Activated naive CD8-positive, alpha-beta T cell (primary cell): Measurements from ENCODE around the gene CD34.
A peak's percentile ranks its signal among the peaks of the same experiment; 100 is the strongest.

Experiments used
- H3K27ac Mint-ChIP-seq: one replicate; pipeline ENCODE4 v1.8.0; 2021; ENCODE audit warnings: mixed read lengths
- H3K27me3 Mint-ChIP-seq: one replicate; pipeline ENCODE4 v1.8.0; 2021; ENCODE audit warnings: mixed read lengths
- H3K36me3 Mint-ChIP-seq: one replicate; pipeline ENCODE4 v1.8.0; 2021; ENCODE audit warnings: mixed read lengths
- H3K4me1 Mint-ChIP-seq: one replicate; pipeline ENCODE4 v1.8.0; 2021; ENCODE audit warnings: low read depth, mixed read lengths
- H3K4me3 Mint-ChIP-seq: one replicate; pipeline ENCODE4 v1.8.0; 2021; ENCODE audit warnings: mild to moderate bottlenecking, mixed read lengths
- H3K9me3 Mint-ChIP-seq: one replicate; pipeline ENCODE4 v1.8.0; 2021; ENCODE audit warnings: low read depth, mixed read lengths

Gene CD34

DNA sequence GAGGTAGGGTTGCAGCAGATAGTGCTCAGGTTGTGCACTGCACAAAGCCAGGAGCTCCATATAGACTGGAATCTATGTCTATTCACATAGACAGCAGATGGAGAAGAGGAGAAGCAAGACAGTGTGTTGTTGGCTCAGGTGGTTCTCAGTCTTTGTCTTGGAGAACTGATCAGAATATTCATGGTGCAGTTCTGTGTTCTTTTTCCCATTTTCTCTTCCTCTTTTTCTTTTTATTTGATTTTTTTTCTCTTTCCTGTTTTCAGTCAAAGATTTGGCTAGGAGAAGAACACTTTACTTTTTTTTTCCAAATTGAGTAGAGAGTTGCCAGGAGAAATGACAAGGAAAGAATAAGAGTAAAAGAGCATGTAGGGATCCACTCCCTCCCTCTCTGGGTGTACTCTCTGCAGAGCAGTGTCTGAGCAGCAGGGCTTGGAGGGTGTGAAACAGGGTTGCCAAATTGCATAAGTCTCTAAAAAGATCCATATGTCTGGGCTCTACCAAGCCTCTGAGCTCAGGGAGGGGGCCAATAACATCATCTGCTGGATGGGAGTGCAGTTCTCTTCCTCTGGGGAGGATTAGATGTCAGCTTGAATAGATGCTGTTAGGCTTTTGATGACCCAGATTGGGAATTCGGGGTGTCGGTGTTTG, 8.7 kb upstream of the CD34 start:
- Mint-ChIP-seq H3K27me3 (peaks cover 11% of the 10 kb centered on the region), H3K4me3 (no peak overlapping the region), H3K36me3 (peaks cover 5% of the 10 kb centered on the region), H3K27ac (no peak overlapping the region), H3K9me3 (no peaks in the 10 kb centered on the region), H3K4me1 (no peaks in the 10 kb centered on the region)

DNA sequence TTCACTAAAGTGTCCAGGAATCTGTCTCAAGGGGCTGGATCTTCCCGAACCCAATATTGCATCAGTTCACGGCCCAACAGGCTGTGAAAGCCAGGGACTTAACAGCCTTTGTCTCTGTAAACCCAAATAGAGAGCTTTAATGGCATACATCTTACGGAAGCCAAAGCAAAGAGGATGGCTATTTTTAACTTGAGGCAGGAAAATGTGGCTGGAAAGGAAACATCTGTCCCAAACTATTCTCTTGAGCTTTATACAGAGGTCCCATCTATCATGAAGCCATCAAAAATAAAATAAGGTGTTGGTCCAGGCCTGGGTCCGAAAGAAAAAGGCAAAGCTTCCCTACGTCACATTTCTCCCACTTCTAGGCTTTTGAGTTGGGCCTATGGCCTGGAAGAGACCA, 7.7 kb upstream of the CD34 start:
- H3K36me3 Mint-ChIP-seq = peaks cover 5% of the 10 kb centered on the region
- H3K27me3 Mint-ChIP-seq = peaks cover 11% of the 10 kb centered on the region
- H3K27ac Mint-ChIP-seq = no peak overlapping the region
- no peaks in the 10 kb centered on the region for H3K9me3 Mint-ChIP-seq
- no peak overlapping the region for H3K4me3 Mint-ChIP-seq
- no peaks in the 10 kb centered on the region for H3K4me1 Mint-ChIP-seq

DNA sequence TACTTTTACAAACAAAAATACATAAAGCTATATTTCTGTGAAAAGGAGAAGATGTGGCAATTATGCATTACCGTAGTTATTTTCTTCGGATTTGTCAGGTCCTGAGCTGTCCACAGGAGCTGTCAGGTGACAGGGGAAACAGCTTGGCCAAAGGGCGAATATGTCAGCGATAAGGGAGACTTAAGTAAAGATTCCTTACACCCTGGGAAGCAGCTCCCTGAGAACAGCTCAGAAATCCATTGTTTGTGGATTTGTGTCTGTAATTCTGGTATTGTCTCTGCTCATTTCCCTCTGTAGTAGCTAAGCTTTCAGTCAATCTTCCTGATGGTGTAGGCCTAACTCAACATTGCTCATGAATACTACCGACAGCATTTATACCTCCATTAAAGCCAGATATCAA, 7.1 kb upstream of the CD34 start:
- H3K4me1 Mint-ChIP-seq = no peaks in the 10 kb centered on the region
- no peak overlapping the region for H3K27ac Mint-ChIP-seq
- peaks cover 5% of the 10 kb centered on the region for H3K36me3 Mint-ChIP-seq
- H3K27me3 Mint-ChIP-seq = peaks cover 11% of the 10 kb centered on the region
- no peak overlapping the region for H3K4me3 Mint-ChIP-seq
- no peaks in the 10 kb centered on the region for H3K9me3 Mint-ChIP-seq

DNA sequence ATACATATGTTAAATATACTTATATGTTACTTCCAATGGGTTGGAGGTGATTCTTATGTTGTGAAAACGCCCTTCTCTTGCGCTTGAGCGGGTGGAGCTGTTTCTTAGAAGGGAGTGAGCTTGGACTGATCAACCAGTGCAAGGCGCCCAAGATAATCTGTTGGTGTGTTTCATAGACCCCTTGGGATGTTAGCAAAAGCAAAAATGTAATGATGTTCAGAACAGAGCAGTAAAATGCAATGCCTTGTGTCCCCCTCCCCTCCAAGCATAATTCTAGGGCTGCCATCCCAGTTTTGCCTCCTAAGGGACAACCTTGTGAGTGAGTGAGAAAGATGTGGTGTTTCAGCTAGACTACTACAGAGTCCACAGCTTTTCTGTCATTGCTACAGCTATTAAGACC, 6.2 kb upstream of the CD34 start:
- Mint-ChIP-seq H3K27me3 (peaks cover 17% of the 10 kb centered on the region), H3K4me3 (no peak overlapping the region), H3K27ac (no peak overlapping the region), H3K4me1 (no peaks in the 10 kb centered on the region), H3K36me3 (peaks cover 5% of the 10 kb centered on the region), H3K9me3 (no peaks in the 10 kb centered on the region)

DNA sequence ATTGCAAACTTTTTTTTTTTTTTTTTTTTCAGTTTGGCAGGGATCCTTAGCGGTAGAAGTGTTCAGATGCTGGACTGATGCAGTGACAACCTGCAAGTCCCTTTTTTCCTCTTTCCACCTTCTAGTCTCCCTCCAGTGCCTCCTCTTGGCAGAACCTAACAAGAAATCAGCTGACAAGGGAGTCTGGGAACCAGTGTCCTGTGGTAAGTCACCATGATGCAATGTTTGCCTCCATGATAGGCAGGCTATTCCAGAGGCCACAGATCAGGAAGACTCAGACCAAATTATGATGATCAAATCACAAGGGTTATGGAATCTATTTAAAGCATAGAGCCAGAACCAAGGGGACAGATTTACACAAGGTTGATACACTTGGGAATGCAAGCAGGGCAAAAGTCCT, 3.0 kb upstream of the CD34 start:
- Mint-ChIP-seq H3K4me3 (no peak overlapping the region), H3K9me3 (no peaks in the 10 kb centered on the region), H3K27me3 (peaks cover 34% of the 10 kb centered on the region), H3K27ac (no peak overlapping the region), H3K4me1 (peaks cover 15% of the 10 kb centered on the region), H3K36me3 (peaks cover 3% of the 10 kb centered on the region)

DNA sequence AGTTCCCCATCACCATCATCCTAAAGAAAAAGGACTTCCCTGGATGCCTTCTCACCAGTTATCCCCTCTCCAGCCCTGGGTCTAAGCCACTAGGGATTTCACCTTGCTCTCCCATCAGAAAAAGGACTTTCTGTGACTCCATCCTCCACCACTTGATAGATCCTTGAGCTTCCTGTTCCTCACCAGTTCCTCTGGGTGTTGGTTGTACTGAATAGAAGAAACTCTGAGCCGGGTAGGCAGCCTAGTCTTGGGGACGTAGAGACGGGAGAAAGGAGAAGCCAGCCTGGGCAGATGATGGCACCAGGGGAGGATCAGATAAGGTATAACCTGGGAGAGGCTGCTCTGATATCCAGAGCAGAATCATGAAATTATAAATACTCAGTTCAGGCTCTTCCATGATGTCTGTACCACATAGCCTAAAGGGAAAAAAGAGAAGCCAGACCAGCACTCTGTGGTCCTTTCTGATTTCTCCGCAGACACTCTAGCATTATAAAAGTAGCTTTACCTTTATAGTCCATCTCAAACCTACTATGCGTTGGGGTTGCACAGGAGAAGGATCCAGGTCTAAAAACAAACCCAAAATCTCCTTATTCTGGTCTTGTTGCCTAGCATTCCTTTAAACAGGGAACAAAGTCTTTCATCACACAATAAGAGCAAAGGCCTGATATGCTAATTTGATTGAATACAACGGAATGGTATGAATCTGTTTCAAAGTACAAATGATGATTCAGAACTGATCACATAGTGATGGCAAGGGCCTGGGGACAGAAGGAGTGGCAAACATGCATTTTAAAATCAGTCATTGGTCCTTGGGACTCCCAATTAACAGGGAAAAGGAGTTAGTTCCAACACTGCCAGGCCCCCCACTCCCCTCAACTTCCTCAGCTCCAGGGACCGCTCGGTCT, 1.2 kb upstream of the CD34 start:
- H3K27me3 Mint-ChIP-seq = peaks cover 31% of the 10 kb centered on the region
- peak overlapping the region; percentile 67 for H3K4me3 Mint-ChIP-seq
- H3K4me1 Mint-ChIP-seq = peaks cover 15% of the 10 kb centered on the region
- no peak overlapping the region for H3K27ac Mint-ChIP-seq
- no peaks in the 10 kb centered on the region for H3K9me3 Mint-ChIP-seq
- no peaks in the 10 kb centered on the region for H3K36me3 Mint-ChIP-seq

DNA sequence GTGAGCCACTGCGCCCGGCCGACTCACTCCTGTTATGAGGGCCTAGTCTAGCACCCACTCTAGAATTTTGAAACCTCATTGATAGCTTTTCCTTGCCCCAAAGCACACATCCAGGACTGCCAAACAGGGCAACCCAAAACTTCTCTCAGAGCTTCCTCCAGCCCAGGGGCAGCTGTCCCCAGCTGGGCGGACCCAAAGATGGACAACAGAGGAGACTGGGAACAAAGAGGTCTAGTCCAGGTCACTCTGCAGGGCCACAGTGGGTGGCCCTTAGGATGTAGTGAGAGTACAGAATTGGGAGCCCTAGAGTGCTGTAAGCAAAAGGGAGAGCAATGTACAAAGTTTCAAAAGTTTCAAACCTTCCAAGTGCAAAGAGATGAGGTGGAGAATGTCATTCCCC, 1.2 kb downstream of the CD34 start:
- Mint-ChIP-seq H3K27me3 (peaks cover 30% of the 10 kb centered on the region), H3K27ac (peak overlapping the region; percentile 58), H3K36me3 (no peaks in the 10 kb centered on the region), H3K4me1 (peaks cover 15% of the 10 kb centered on the region), H3K4me3 (peak overlapping the region; percentile 72), H3K9me3 (no peaks in the 10 kb centered on the region)

DNA sequence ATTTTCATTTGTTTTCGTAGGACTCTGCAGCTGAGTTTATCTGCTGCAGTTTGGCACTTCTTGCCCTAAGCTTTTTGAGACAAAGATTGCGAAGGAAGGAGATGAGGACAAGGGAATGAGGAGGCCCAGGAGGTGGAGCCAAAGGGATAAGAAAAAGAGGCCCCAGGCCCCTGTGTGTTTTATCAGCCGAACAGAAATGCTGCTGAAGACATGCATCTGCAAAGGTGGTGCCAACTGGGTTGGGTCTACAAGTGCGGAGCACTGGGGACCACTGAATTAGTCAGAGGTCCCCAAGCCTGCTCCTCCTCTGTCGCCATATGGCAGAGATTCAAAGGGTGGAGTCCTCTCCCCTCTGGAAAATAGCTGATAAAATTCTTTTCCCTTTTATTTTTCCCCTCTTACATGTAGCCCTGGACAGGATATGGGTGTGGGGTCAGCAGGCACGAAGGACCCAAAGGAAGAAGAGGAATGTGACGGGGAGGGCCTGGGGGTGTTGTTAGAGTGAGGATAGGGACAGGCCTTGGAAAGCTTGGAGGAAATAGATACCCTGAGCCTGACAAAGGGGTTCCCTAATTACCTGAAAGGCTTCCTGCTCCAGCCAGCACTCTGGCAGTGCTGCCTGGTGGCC, 2.7 kb downstream of the CD34 start:
- Mint-ChIP-seq H3K36me3 (no peaks in the 10 kb centered on the region), H3K4me3 (no peak overlapping the region), H3K27ac (no peak overlapping the region), H3K4me1 (peaks cover 15% of the 10 kb centered on the region), H3K27me3 (peaks cover 26% of the 10 kb centered on the region), H3K9me3 (no peaks in the 10 kb centered on the region)

DNA sequence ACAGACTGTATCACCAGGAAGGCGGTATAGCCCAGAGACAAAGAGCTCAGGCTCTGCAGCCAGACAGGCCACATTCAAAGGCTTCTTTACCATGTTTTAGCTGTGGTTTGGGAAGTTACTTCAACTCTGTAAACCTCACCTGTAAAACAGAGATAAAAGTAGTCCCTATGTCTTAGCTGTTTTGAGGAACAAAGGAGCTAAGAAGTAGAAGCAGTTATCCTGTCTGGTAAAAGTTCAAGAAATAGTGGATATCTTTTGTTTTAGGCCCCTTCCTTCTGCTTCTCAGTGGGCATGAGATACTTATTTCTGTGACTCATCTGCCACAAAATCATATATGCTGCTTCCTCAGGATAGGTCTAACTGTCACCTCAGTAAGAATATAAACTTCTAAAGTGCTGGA, 6.5 kb downstream of the CD34 start:
- Mint-ChIP-seq H3K4me1 (no peaks in the 10 kb centered on the region), H3K27ac (no peak overlapping the region)

DNA sequence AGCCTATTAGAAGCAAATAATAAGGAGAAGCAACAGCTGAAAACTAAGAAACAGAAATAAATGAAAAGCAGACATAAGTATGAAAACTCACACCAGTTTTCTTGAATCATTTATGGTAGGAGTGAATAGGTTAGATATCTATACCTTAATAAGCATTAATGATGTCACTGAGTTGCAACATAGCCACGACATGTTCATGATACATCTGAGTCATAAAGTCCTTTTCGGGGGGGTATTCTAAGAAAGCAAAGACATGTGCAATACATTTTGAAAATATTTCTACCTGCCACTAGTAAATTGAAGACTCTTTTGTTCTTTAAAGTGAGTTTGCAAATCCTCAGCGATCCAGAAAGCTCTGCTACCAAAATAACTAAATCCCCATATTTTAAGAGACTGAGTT, 7.2 kb downstream of the CD34 start:
- Mint-ChIP-seq H3K9me3 (no peaks in the 10 kb centered on the region), H3K27ac (no peak overlapping the region), H3K36me3 (no peaks in the 10 kb centered on the region), H3K4me3 (no peak overlapping the region), H3K4me1 (no peaks in the 10 kb centered on the region), H3K27me3 (no peaks in the 10 kb centered on the region)

More for the DNA sequence above, 6.5 kb downstream of the CD34 start:
- Mint-ChIP-seq H3K4me3 (no peak overlapping the region), H3K9me3 (no peaks in the 10 kb centered on the region), H3K27me3 (no peaks in the 10 kb centered on the region), H3K36me3 (no peaks in the 10 kb centered on the region)

DNA sequence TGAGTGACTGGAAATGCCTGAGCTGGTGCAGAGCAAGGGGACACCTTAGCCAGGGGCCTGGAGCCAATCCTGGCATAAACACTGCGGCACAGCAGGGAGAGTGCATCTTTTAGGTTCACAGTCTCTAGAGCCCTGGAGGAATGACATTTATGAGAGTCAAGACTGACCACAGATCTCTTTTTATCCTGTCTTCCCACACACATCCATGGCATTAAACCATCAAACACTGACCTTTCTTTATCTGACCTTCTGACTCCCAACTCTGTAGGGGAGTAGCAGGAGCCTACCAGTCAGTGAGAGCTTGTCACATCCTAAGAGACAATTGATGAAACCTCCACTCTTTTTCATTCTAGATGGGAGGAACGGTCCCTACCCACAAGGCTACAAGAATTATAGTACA, 7.9 kb downstream of the CD34 start:
- Mint-ChIP-seq H3K4me3 (no peak overlapping the region), H3K36me3 (no peaks in the 10 kb centered on the region), H3K4me1 (no peaks in the 10 kb centered on the region), H3K9me3 (no peaks in the 10 kb centered on the region), H3K27ac (no peak overlapping the region), H3K27me3 (no peaks in the 10 kb centered on the region)

DNA sequence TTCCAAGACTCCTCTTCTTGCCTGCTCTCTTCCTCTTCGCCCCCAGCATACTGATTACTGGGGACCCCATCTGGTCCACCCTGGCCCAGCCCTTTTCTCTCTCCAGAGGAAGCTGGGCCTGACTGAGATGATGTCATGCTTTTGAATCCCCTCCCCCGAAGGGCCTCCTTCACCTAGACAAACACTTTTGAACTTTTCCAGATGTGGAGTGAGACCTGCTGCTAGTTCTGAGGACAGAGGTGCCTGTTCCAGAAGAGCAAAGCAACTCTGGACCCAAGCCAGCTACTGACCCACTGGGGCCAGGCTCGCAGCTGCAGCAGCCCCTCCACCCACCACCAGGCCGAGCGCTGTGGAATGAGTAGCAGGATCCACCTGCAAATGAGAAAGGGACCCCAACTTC, 8.4 kb downstream of the CD34 start:
- no peaks in the 10 kb centered on the region for H3K9me3 Mint-ChIP-seq
- no peaks in the 10 kb centered on the region for H3K4me1 Mint-ChIP-seq
- no peaks in the 10 kb centered on the region for H3K27me3 Mint-ChIP-seq
- H3K36me3 Mint-ChIP-seq = no peaks in the 10 kb centered on the region
- H3K27ac Mint-ChIP-seq = no peak overlapping the region
- H3K4me3 Mint-ChIP-seq = no peak overlapping the region

DNA sequence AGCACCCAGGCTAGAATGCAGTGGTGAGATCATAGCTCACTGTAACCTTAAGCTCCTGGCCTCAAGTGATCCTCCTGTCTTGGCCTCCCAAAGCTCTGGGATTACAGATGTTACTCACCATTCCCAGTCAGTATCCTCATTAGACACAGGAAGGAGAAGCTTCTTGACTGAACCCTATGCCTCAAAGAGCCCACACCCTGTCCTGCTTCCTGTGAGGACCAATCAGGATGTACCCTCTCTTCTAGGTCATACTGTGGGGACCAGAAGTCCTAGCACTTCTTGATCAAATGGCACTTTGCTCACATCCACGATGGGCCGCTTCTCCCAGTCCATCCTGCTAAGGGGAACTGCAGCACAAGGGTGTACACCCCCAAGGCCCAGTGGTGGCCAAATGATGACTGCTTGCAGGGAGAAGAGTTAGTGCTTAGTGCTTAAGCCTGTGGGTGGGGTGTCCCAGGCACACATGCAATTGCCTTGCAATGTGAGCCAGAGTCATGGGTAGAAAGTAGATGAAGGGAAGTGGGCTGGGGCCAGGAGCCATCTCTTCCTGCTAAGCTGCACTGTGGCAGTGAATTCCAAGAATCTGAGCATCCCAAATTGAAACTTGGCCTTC, 9.8 kb downstream of the CD34 start:
- H3K27me3 Mint-ChIP-seq = no peaks in the 10 kb centered on the region
- no peak overlapping the region for H3K4me3 Mint-ChIP-seq
- H3K27ac Mint-ChIP-seq = no peak overlapping the region
- no peaks in the 10 kb centered on the region for H3K4me1 Mint-ChIP-seq
- no peaks in the 10 kb centered on the region for H3K36me3 Mint-ChIP-seq
- H3K9me3 Mint-ChIP-seq = no peaks in the 10 kb centered on the region

DNA sequence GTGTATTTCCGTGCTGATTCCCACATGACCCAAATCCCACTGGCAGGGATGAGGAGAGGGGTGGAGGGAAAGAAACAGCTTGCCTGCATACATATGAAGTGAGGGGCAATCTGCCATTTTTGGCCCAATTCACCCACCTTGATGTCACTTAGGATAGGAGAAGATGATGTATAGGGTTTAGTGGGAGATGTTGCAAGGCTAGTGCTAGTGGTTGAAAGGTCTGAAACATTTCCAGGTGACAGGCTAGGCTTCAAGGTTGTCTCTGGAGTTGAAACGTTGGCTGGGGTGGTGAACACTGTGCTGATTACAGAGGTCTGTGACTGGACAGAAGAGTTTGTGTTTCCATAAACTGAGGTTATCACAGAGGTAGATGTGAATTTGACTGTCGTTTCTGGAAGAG, 12.1 kb downstream of the CD34 start:
- Mint-ChIP-seq H3K9me3 (no peaks in the 10 kb centered on the region), H3K27ac (no peak overlapping the region), H3K36me3 (no peaks in the 10 kb centered on the region), H3K4me1 (no peaks in the 10 kb centered on the region), H3K27me3 (no peaks in the 10 kb centered on the region), H3K4me3 (no peak overlapping the region)

DNA sequence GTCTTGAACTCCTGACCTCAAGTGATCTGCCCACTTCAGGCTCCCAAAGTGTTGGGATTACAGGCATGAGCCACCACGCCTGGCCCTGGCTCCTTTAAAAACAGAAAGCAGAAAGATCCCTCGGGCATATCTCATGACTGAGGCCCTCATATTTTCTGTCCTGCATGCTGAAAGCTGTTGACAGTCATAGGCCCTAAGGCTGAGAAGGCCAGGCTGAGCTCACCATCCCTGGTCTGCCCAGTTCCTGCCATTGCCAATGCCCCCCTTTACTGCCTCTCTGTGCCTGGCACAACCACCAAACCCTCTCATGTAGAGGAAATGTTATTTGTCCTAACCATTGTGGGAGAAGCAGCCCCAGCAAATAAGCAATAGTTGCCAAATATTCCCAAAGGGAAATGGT, 12.7 kb downstream of the CD34 start:
- no peaks in the 10 kb centered on the region for H3K4me1 Mint-ChIP-seq
- H3K36me3 Mint-ChIP-seq = no peaks in the 10 kb centered on the region
- H3K9me3 Mint-ChIP-seq = no peaks in the 10 kb centered on the region
- H3K27ac Mint-ChIP-seq = no peak overlapping the region
- H3K4me3 Mint-ChIP-seq = no peak overlapping the region
- no peaks in the 10 kb centered on the region for H3K27me3 Mint-ChIP-seq
